Ovary (tissue), 9 donors: ENCODE measurements around the gene DDB1. TPM values are rescaled to one million over a fixed set of nuclear protein-coding genes. Genes with fewer than 3 reads are reported as not detected.

Experiments
- DNase-seq, 5 donors: peaks; one replicate each; pipeline ENCODE4 v3.0.0-alpha.2; 2019 to 2020
- H3K27ac ChIP-seq, 2 donors: fragments of 200-600 bp; one replicate each; pipeline versions ENCODE4 v1.5.1 to v1.8.0; 2019 to 2022
- H3K27me3 ChIP-seq: fragments of 200-600 bp; one replicate; pipeline ENCODE4 v1.8.0; 2022
- H3K36me3 ChIP-seq: fragments of 200-600 bp; sonication (generic); one replicate; pipeline ENCODE4 v1.5.1; 2019
- H3K4me1 ChIP-seq: one replicate; pipeline ENCODE4 v1.8.1; 2013; ENCODE audit warnings: mild to moderate bottlenecking, moderate library complexity; ENCODE audit not compliant: insufficient read depth
- H3K4me3 ChIP-seq: fragments of 200-600 bp; sonication (generic); one replicate; pipeline ENCODE4 v1.5.1; 2017
- H3K9me3 ChIP-seq, 2 donors: fragments of 200-600 bp in 1 of 2; sonication (generic) in 1 of 2; one replicate each; pipeline versions ENCODE4 v1.5.1 to v1.8.1; 2013 to 2019; ENCODE audit warnings: mild to moderate bottlenecking in 1 of 2, moderate library complexity in 1 of 2
- CTCF ChIP-seq, 3 donors: fragments of 450-650 bp in 2 of 3; fragments of 200-600 bp in 1 of 3; IDR thresholded peaks; one replicate each; pipeline versions ENCODE4 v1.5.1 to v1.8.0; 2016 to 2022; ENCODE audit warnings: antibody characterized with exemption in 3 of 3, mild to moderate bottlenecking in 1 of 3
- EP300 ChIP-seq: sonication (generic); formaldehyde crosslinking; IDR thresholded peaks from one replicate; pipeline ENCODE4 v1.6.1; 2017; ENCODE audit warnings: antibody characterized with exemption
- POLR2A ChIP-seq: fragments of 450-650 bp; IDR thresholded peaks from one replicate; pipeline ENCODE4 v1.6.1; 2017; ENCODE audit warnings: antibody characterized with exemption, mild to moderate bottlenecking, moderate library complexity
- WGBS, 3 donors: extraction: QIAGEN DNeasy Blood & Tissue Kit in 1 of 3; methylation state at CpG; one replicate each; pipeline versions ENCODE4 v1.1.5 to v1.1.7; 2013 to 2017; 5-methylcytosine and 5-hydroxymethylcytosine counted together
- intact Hi-C, 4 donors: fragments of 100-400 bp; cut with DNase I; formaldehyde crosslinking; loops; one replicate each; pipeline versions ENCODE4 v1.11.0 to v1.15.1; 2022 to 2023
- polyA plus RNA-seq, 2 donors: library from polyadenylated mRNA; stranded (reverse); fragments of 200-250 nt in 1 of 2; fragments of 350-450 nt in 1 of 2; fragmentation: Illumina TruSeq in 1 of 2; extraction: RNeasy Lipid Tissue Mini Kit (QIAGEN cat#74804) in 1 of 2; gene quantifications; one replicate each; pipeline ENCODE4 v1.2.3, GENCODE V29; 2013 to 2014
- total RNA-seq, 7 donors: library from RNA; depleted of rRNA in 2 of 7; stranded (reverse); fragments of >200 nt in 2 of 7; fragmentation: NEBNext Ultra II Directional in 3 of 7; extraction: Animal tissue kit (Norgen Biotek cat#: 25700) in 3 of 7; gene quantifications; one replicate each; pipeline versions ENCODE4 v1.1.0 to v1.2.4, GENCODE V29; 2016 to 2023
- donor health status: DM: no; HTN: no; CAD: no; lungs with moderate emphysema.
- donor health status: DM: no; HTN: no; CAD: no.
- donor health status: Bipolar disorder and iron deficiency.
- donor health status: DM: yes; HTN: yes; CAD: no.
- donor health status: DM: no; HTN: no; CAD: no.
- donor health status: DM: yes; HTN: yes; CAD: no.

DDB1 gene
- total and polyA plus RNA-seq, 9 donors: 117 to 270 (median 217) TPM

- intact Hi-C loops: no loop called here
- H3K36me3 ChIP-seq: no peaks in the 10 kb centered on the region
- H3K27me3 ChIP-seq: no peaks in the 10 kb centered on the region
- H3K4me3 ChIP-seq: no peak overlapping the region
- no peaks in the 10 kb centered on the region for H3K9me3 ChIP-seq
- no peak for DNase-seq
- H3K27ac ChIP-seq: no peak overlapping the region
- peaks cover 7% of the 10 kb centered on the region for H3K4me1 ChIP-seq
- no peak for TF ChIP-seq POLR2A
- TF ChIP-seq CTCF (IDR thresholded peaks at IDR 0.05): no peak
- no peak for TF ChIP-seq EP300
These were observed 5.2 kb downstream of the DDB1 start for GRCh38 chr11:61327669-61328071.

GRCh38 chr11:61325649-61326414 lies 7.1 kb downstream of the DDB1 start:
- Histone ChIP-seq H3K27me3 (no peaks in the 10 kb centered on the region), H3K9me3 (no peaks in the 10 kb centered on the region), H3K27ac (no peak overlapping the region), H3K36me3 (no peaks in the 10 kb centered on the region), H3K4me1 (no peaks in the 10 kb centered on the region), H3K4me3 (no peak overlapping the region)
- WGBS, 3 donors: 73 to 82% (median 79%) methylated on average over 2 of the region's 2 CpGs
- no peak for DNase-seq
- TF ChIP-seq POLR2A (no peak), EP300 (no peak), CTCF (IDR thresholded peaks at IDR 0.05) (no peak)
- intact Hi-C loops: no loop called here

GRCh38 chr11:61315260-61315659 lies 17.6 kb downstream of the DDB1 start:
- Histone ChIP-seq H3K27me3 (no peaks in the 10 kb centered on the region), H3K27ac (no peak overlapping the region), H3K9me3 (no peaks in the 10 kb centered on the region), H3K36me3 (no peaks in the 10 kb centered on the region), H3K4me1 (peaks cover 2% of the 10 kb centered on the region), H3K4me3 (no peak overlapping the region)
- intact Hi-C loops: no loop called here
- TF ChIP-seq CTCF (IDR thresholded peaks at IDR 0.05): no peak
- TF ChIP-seq EP300: no peak
- no peak for TF ChIP-seq POLR2A
- no peak for DNase-seq
- WGBS, 3 donors: 61 to 74% (median 62%) methylated on average over 2 of the region's 2 CpGs

- TF ChIP-seq EP300 (no peak), CTCF (IDR thresholded peaks at IDR 0.05) (no peak), POLR2A (no peak)
- H3K27me3 ChIP-seq: no peaks in the 10 kb centered on the region
- peaks cover 2% of the 10 kb centered on the region for H3K4me1 ChIP-seq
- no peak overlapping the region for H3K27ac ChIP-seq
- no peaks in the 10 kb centered on the region for H3K9me3 ChIP-seq
- 33 to 49% (median 36%) methylated on average over 8 of the region's 8 CpGs for WGBS, 3 donors
- DNase-seq: no peak
- intact Hi-C loops: no loop called here
- H3K4me3 ChIP-seq: no peak overlapping the region
- no peaks in the 10 kb centered on the region for H3K36me3 ChIP-seq
These were observed 22.2 kb downstream of the DDB1 start for GRCh38 chr11:61310749-61311148.
